ENCODE results near the gene PBX3.

DNA sequence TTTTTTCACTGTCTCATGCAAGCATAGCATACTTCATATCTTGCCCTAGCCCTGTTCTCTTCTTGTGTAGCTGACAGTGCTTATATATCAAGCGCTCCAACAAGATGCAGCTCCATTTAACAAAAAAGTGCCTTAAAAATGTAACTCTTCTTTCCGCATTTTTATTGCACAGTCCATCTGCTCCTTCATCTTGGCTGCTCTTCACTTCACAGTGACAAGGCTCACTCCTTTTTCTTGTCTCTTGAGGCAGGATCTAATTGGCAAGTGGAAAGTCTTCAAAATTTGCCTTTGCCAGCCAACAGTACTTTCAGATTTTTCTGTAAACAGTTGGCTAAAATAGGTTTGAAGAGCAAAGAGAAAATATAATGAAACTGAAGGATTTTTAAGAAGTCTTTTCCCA is 161.8 kb downstream of the PBX3 start:
- TF ChIP-seq POLR2A (IDR thresholded peaks at IDR 0.05; ENCODE audit: low read depth, low read length) (no peak), TAF1 (IDR thresholded peaks at IDR 0.05; ENCODE audit: low read depth, low read length) (no peak), POLR2AphosphoS5 (IDR thresholded peaks at IDR 0.05; ENCODE audit: low read depth, low read length) (no peak), SPI1 (IDR thresholded peaks at IDR 0.05; ENCODE audit: low read depth, low read length) (no peak), POU2F2 (IDR thresholded peaks at IDR 0.05; ENCODE audit: low read depth, low read length) (no peak)
